Measurements from ENCODE around the gene ESRRA. TPM values are rescaled to one million over a fixed set of nuclear protein-coding genes. Genes with fewer than 3 reads are reported as not detected.
"Not testable (repeated sequence)": the region's sequence is repeated elsewhere in the genome, so short reads cannot be mapped to it uniquely, and the experiment has no call there.

The ESRRA gene
- total RNA-seq, 1 donor from 2014 or later = 28.1 TPM

DNA sequence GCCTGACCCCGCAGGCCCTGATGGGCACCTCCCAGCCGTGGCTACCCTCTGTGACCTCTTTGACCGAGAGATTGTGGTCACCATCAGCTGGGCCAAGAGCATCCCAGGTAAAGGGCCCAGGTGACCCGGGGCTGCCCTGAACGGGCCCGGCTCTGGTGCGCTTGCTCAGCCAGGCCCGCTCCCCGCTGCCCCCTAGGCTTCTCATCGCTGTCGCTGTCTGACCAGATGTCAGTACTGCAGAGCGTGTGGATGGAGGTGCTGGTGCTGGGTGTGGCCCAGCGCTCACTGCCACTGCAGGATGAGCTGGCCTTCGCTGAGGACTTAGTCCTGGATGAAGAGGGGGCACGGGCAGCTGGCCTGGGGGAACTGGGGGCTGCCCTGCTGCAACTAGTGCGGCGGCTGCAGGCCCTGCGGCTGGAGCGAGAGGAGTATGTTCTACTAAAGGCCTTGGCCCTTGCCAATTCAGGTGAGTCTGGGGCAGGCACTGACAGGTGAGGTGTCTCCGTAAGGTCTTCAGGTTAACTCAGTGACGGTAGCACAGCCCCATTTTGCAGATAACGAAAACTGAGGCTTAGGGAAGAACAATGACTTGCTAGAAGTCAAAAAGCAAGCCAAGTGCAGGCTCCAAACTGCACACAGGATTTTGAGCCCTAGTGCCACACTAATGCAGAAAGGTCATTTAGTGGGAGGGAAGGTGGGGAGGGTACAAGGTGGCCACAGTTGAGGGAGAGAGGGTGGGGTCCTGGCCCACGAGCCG lies 9.7 kb downstream of the ESRRA start:
- Mint-ChIP-seq H3K27me3 (no peaks in the 10 kb centered on the region), H3K4me1 (ENCODE audit: low read depth) (peaks cover 11% of the 10 kb centered on the region), H3K36me3 (ENCODE audit: insufficient read depth) (peaks cover 5% of the 10 kb centered on the region), H3K4me3 (ENCODE audit: low read depth) (peak overlapping the region; percentile 41), H3K27ac (no peak overlapping the region), H3K9me3 (ENCODE audit: low read depth) (no peaks in the 10 kb centered on the region)
- no peak for DNase-seq (ENCODE audit: low spot score, unreplicated experiment)
- no peak for TF ChIP-seq CTCF (IDR thresholded peaks at IDR 0.05; ENCODE audit: unreplicated experiment)

DNA sequence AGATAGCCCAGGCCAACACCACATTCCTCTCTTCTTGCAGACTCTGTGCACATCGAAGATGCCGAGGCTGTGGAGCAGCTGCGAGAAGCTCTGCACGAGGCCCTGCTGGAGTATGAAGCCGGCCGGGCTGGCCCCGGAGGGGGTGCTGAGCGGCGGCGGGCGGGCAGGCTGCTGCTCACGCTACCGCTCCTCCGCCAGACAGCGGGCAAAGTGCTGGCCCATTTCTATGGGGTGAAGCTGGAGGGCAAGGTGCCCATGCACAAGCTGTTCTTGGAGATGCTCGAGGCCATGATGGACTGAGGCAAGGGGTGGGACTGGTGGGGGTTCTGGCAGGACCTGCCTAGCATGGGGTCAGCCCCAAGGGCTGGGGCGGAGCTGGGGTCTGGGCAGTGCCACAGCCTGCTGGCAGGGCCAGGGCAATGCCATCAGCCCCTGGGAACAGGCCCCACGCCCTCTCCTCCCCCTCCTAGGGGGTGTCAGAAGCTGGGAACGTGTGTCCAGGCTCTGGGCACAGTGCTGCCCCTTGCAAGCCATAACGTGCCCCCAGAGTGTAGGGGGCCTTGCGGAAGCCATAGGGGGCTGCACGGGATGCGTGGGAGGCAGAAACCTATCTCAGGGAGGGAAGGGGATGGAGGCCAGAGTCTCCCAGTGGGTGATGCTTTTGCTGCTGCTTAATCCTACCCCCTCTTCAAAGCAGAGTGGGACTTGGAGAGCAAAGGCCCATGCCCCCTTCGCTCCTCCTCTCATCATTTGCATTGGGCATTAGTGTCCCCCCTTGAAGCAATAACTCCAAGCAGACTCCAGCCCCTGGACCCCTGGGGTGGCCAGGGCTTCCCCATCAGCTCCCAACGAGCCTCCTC lies 10.6 kb downstream of the ESRRA start:
- not testable (repeated sequence) for H3K36me3 Mint-ChIP-seq (ENCODE audit: insufficient read depth); DNase-seq (ENCODE audit: low spot score, unreplicated experiment); H3K27ac Mint-ChIP-seq; H3K27me3 Mint-ChIP-seq; H3K9me3 Mint-ChIP-seq (ENCODE audit: low read depth)
- Mint-ChIP-seq H3K4me1 (ENCODE audit: low read depth) (peaks cover 11% of the 10 kb centered on the region), H3K4me3 (ENCODE audit: low read depth) (peak overlapping the region; percentile 92)

DNA sequence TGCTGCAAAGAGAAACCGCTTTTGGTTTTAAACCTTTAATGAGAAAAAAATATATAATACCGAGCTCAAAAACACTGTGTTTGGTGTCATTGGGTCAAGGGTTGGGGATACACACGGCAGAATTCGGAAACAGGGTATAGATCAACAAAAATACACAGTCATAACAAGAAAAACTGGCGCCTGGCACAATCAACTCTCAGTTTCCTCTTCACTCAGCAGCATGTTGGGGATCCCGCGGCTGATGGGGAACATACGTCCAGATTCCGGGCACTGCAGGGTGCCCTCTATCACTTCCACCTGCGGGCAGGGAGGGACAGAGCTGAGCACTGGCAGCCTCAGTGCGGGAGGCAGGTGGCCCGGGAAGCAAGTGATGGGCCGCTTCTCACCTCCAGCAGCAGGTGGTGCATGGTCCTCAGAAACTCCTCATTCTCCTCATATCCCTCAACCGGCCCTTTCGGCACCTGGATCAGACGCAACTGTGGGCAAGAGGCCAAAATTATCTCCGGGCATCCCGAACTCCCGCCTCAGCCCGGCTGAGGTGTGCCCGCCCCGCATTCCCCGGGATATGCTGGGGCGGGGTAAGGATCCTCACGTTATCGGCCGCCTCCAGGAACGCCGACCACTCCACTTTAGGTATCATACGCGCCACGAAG lies 11.5 kb downstream of the ESRRA start:
- no peak for DNase-seq (ENCODE audit: low spot score, unreplicated experiment)
- H3K36me3 Mint-ChIP-seq (ENCODE audit: insufficient read depth) = peaks cover 10% of the 10 kb centered on the region
- peak overlapping the region; percentile 100 for H3K27ac Mint-ChIP-seq
- no peaks in the 10 kb centered on the region for H3K27me3 Mint-ChIP-seq
- peaks cover 11% of the 10 kb centered on the region for H3K4me1 Mint-ChIP-seq (ENCODE audit: low read depth)
- H3K9me3 Mint-ChIP-seq (ENCODE audit: low read depth) = no peaks in the 10 kb centered on the region
- TF ChIP-seq CTCF (IDR thresholded peaks at IDR 0.05; ENCODE audit: unreplicated experiment) = no peak
- H3K4me3 Mint-ChIP-seq (ENCODE audit: low read depth) = peak overlapping the region; percentile 92

GRCh38 chr11:64317325-64317960 lies 12.1 kb downstream of the ESRRA start, which contains the start of gene TRMT112:
TRMT112 (minus strand) TSS chr11:64317559; CDS start chr11:64317526, 33 bp downstream.
- peak; percentile 80 for DNase-seq (ENCODE audit: low spot score, unreplicated experiment)
- H3K4me1 Mint-ChIP-seq (ENCODE audit: low read depth) = peaks cover 11% of the 10 kb centered on the region
- peaks cover 10% of the 10 kb centered on the region for H3K36me3 Mint-ChIP-seq (ENCODE audit: insufficient read depth)
- H3K27ac Mint-ChIP-seq = peak within 1 kb of the TSS; percentile 100
- TF ChIP-seq CTCF (IDR thresholded peaks at IDR 0.05; ENCODE audit: unreplicated experiment) = peak; percentile 1
- no peaks in the 10 kb centered on the region for H3K9me3 Mint-ChIP-seq (ENCODE audit: low read depth)
- peak within 1 kb of the TSS; percentile 92 for H3K4me3 Mint-ChIP-seq (ENCODE audit: low read depth)
- no peaks in the 10 kb centered on the region for H3K27me3 Mint-ChIP-seq

DNA sequence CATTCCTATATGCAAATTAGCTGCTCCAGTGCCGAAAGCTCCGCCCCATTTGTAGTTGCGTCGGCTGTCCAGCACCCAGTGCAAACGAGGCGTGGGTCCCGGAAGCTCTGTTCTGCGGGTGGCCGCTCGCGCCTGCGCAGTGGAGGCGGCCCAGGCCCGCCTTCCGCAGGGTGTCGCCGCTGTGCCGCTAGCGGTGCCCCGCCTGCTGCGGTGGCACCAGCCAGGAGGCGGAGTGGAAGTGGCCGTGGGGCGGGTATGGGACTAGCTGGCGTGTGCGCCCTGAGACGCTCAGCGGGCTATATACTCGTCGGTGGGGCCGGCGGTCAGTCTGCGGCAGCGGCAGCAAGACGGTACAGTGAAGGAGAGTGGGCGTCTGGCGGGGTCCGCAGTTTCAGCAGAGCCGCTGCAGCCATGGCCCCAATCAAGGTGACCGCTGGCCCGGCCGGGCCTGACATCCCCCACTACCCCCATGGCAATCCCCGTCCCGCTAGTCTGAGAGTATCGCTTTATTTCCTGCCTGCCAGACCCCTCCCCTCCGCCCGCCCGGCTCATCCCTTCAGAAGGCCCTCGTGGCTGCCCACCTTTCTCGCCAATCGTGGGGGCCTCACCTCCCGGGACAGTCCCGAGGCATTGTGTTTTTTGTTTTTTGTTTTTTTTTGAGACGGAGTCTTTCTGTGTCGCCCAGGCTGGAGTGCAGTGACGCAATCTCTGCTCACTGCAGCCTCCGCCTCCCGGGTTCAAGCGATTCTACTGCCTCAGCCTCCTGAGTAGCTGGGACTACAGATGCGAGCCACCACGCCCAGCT lies 12.8 kb downstream of the ESRRA start, which contains the start of gene PRDX5:
PRDX5 (plus strand) TSS at position 161 of the 805 bp plus-strand sequence; CDS start at position 256, 95 bp downstream.
- Mint-ChIP-seq H3K4me1 (ENCODE audit: low read depth) (peaks cover 11% of the 10 kb centered on the region), H3K27ac (peak within 1 kb of the TSS; percentile 100), H3K9me3 (ENCODE audit: low read depth) (no peaks in the 10 kb centered on the region), H3K27me3 (no peaks in the 10 kb centered on the region), H3K36me3 (ENCODE audit: insufficient read depth) (peaks cover 10% of the 10 kb centered on the region), H3K4me3 (ENCODE audit: low read depth) (peak within 1 kb of the TSS; percentile 92)
- TF ChIP-seq CTCF (IDR thresholded peaks at IDR 0.05; ENCODE audit: unreplicated experiment) = peak; percentile 29
- DNase-seq (ENCODE audit: low spot score, unreplicated experiment) = peak; percentile 89
